Bronchial epithelial cell (primary cell): ENCODE results near the gene SNRNP70. TPM values are rescaled to one million over a fixed set of nuclear protein-coding genes. Genes with fewer than 3 reads are reported as not detected.
A peak's percentile ranks its signal among the peaks of the same experiment; 100 is the strongest.

ENCODE experiments used
- DNase-seq: peaks from one replicate; pipeline ENCODE4 v3.0.0-alpha.2; 2010; ENCODE audit warnings: low read depth
- FAIRE-seq: peaks from 2 replicates; lab custom pipeline; 2011; peaks lifted over from hg19 to GRCh38; lab: Jason Lieb, UNC
- H3K27me3 ChIP-seq: 2 replicates; pipeline ENCODE4 v1.5.1; 2011; ENCODE audit warnings: low read length; ENCODE audit not compliant: control insufficient read depth, insufficient read depth
- H3K36me3 ChIP-seq: 2 replicates; pipeline ENCODE4 v1.5.1; 2011; ENCODE audit warnings: low read length; ENCODE audit not compliant: control insufficient read depth, insufficient read depth
- H3K4me3 ChIP-seq: 2 replicates; pipeline ENCODE4 v1.5.1; 2011; ENCODE audit warnings: mild to moderate bottlenecking, low read depth, low read length, control low read depth
- total RNA-seq: library from RNA; depleted of rRNA; stranded (reverse); fragments of >200 nt; gene quantifications from 2 replicates; pipeline ENCODE4 v1.2.1, GENCODE V29; 2014
- TF ChIP-seq, protein P1 (sequence below): IDR thresholded peaks from 2 replicates; pipeline ENCODE4 v1.5.1; 2011; ENCODE audit warnings: mild to moderate bottlenecking, moderate library complexity, low read length, control low read depth, inconsistent platforms; ENCODE audit not compliant: insufficient read depth, severe bottlenecking

The SNRNP70 gene
- total RNA-seq, 1 donor from 2014 or later: 74.5 TPM

DNA sequence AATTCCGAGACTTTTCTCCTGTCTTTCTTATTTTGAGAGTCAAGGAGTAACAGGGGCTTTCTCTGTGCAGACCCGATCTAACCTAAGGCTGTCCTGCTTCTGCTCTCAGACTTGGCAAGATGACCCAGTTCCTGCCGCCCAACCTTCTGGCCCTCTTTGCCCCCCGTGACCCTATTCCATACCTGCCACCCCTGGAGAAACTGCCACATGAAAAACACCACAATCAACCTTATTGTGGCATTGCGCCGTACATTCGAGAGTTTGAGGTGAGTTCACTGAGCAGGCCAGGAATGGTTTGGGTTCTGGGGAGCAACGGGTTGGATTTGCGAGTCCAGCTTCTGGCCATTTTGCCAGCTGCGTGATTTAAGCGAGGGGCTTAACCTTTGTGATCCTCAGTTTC lies 1.0 kb downstream of the SNRNP70 start:
- peaks cover 14% of the 10 kb centered on the region for H3K36me3 ChIP-seq
- DNase-seq: no peak
- no peak for FAIRE-seq
- TF ChIP-seq, protein P1, sequence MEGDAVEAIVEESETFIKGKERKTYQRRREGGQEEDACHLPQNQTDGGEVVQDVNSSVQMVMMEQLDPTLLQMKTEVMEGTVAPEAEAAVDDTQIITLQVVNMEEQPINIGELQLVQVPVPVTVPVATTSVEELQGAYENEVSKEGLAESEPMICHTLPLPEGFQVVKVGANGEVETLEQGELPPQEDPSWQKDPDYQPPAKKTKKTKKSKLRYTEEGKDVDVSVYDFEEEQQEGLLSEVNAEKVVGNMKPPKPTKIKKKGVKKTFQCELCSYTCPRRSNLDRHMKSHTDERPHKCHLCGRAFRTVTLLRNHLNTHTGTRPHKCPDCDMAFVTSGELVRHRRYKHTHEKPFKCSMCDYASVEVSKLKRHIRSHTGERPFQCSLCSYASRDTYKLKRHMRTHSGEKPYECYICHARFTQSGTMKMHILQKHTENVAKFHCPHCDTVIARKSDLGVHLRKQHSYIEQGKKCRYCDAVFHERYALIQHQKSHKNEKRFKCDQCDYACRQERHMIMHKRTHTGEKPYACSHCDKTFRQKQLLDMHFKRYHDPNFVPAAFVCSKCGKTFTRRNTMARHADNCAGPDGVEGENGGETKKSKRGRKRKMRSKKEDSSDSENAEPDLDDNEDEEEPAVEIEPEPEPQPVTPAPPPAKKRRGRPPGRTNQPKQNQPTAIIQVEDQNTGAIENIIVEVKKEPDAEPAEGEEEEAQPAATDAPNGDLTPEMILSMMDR: no peak
- H3K27me3 ChIP-seq: no peaks in the 10 kb centered on the region
- peak overlapping the region; percentile 79 for H3K4me3 ChIP-seq

DNA sequence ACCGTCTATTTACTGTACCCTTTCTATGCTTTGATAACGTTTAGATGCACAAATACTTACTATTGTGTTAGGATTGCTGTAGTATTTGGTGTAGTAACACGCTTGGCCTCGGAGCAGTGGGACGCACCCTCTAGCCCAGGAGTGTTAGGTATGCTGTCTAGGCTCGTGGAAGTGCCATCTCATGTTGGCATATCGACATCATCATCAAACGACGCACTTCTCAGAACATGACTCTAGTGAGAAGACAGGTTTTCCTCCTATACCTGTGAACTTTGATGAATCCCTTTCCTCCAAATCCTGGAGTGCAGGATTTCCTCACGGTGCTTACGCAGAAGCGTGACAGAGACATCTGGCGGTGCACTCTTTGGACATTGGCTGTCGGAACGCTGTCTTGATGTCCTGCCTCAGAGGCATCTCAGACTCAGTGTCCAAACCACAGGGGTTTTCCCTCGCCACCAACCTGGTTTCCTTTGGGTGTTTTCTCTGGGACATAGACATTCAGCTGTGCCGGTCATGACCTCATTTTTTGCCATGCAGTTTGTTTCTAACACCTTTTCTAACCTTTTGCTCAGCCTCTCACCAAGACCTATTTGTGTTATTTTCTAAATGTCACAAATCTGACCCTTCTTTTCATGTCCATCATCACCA lies 6.3 kb downstream of the SNRNP70 start:
- TF ChIP-seq, protein P1: no peak
- Histone ChIP-seq H3K36me3 (peaks cover 29% of the 10 kb centered on the region), H3K27me3 (no peaks in the 10 kb centered on the region), H3K4me3 (no peak overlapping the region)
- FAIRE-seq: peak; percentile 28
- DNase-seq: no peak

GRCh38 chr19:49092686-49093085 lies 7.4 kb downstream of the SNRNP70 start:
- Histone ChIP-seq H3K4me3 (no peak overlapping the region), H3K27me3 (no peaks in the 10 kb centered on the region), H3K36me3 (peaks cover 29% of the 10 kb centered on the region)
- no peak for DNase-seq
- TF ChIP-seq, protein P1: no peak
- FAIRE-seq: no peak

DNA sequence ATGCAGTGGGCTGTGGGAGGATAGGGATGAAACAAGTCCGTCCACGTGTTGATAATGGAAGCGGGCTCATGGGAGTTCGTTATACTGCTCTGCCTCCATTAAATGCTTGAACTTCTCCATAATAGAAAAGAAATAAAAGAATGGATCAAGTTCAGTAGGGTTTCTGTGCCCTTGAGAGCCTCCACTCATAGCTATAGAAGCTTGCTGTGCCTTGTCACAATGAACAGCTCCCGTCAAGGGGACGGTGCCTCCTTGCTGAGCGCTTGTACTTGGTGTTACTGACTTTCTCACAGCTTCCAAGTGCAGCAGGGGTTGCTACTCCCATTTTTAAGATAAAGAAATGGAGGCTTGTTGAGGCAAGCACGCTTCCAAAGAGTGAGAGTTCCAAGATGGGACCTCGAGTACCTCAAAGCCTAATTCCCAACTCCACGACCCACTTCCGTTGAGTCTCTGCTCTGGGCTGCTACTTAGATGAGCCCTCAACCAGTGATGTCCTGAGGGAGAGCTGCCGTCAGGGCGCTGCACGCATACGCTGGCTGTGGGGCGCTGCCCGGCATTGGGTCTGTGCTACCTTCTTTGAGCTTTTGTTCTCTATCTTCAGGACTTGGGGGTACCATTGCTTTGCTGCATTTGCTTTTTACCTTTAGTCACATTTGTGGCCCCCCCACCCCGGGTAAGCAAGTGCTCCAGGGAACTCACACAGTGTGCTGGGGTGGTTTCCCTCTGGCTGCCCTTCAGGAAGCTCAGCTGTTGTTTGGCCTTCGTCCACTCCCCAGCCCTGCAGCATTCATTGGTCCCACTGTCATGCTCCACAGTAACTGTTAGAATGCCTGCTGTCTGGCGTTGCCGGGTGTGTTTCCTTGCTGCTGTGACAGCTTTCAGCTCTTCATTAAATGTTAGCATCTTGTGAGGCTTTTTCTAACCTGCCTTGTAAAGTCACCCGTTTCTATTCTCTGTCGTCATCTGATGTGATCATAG lies 9.5 kb downstream of the SNRNP70 start:
- no peaks in the 10 kb centered on the region for H3K27me3 ChIP-seq
- no peak overlapping the region for H3K4me3 ChIP-seq
- FAIRE-seq (no peak), DNase-seq (no peak)
- TF ChIP-seq, protein P1: no peak
- peaks cover 41% of the 10 kb centered on the region for H3K36me3 ChIP-seq

DNA sequence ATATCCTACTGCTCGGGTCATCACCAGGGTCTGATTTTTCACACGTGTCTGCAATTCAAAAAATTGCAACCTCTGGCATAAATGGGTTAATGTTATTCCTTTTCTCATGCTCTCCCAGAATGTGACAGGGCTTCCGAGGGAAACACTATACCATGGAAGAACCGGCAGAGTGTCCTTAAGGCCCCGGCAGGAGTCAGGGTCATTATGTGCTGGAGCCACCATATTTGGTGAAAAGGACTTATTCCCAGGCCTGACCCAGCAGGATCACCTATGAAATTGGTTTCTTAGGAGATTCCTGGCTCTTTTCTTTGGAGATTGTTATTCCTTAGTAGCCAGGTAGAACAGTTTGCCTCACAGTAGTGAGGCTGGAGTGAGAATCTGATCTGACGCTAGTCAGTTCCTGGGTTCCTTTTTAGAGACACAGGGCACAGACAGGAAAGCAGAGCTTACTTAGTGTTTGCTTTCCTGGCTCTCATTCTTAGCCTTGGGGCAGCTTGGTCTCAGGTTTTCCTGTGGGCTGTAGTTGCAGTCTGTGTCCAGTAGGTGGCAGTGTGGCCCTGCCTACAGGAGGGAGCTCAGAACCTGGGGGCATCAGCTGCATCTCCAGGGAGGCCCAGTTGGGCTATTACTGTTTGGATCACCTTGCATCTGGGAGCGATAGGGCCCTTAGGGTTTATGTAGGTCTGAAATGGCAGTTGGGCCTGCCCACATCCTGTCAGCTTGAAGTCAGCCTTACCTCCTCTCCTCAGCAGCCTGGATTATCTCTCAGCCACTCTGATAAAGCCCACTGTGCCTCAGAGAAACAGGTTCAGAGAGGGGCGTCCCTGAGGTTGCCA lies 12.4 kb downstream of the SNRNP70 start:
- peak; percentile 79 for DNase-seq
- no peak for FAIRE-seq
- TF ChIP-seq, protein P1: peak; percentile 98

More for the DNA sequence above, 12.4 kb downstream of the SNRNP70 start:
- no peaks in the 10 kb centered on the region for H3K27me3 ChIP-seq
- peaks cover 48% of the 10 kb centered on the region for H3K36me3 ChIP-seq
- no peak overlapping the region for H3K4me3 ChIP-seq
